Mesangial cell (primary cell): ENCODE data around the gene TRIL. TPM values are rescaled to one million over a fixed set of nuclear protein-coding genes. Genes with fewer than 3 reads are reported as not detected.

Experiments
- total RNA-seq: library from RNA; depleted of rRNA; stranded (reverse); fragments of >200 nt; gene quantifications from 2 replicates; pipeline ENCODE4 v1.2.3, GENCODE V29; 2015

Gene TRIL, protein sequence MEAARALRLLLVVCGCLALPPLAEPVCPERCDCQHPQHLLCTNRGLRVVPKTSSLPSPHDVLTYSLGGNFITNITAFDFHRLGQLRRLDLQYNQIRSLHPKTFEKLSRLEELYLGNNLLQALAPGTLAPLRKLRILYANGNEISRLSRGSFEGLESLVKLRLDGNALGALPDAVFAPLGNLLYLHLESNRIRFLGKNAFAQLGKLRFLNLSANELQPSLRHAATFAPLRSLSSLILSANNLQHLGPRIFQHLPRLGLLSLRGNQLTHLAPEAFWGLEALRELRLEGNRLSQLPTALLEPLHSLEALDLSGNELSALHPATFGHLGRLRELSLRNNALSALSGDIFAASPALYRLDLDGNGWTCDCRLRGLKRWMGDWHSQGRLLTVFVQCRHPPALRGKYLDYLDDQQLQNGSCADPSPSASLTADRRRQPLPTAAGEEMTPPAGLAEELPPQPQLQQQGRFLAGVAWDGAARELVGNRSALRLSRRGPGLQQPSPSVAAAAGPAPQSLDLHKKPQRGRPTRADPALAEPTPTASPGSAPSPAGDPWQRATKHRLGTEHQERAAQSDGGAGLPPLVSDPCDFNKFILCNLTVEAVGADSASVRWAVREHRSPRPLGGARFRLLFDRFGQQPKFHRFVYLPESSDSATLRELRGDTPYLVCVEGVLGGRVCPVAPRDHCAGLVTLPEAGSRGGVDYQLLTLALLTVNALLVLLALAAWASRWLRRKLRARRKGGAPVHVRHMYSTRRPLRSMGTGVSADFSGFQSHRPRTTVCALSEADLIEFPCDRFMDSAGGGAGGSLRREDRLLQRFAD
- 0.16 and 9.9 TPM in 2 replicates for total RNA-seq

DNA sequence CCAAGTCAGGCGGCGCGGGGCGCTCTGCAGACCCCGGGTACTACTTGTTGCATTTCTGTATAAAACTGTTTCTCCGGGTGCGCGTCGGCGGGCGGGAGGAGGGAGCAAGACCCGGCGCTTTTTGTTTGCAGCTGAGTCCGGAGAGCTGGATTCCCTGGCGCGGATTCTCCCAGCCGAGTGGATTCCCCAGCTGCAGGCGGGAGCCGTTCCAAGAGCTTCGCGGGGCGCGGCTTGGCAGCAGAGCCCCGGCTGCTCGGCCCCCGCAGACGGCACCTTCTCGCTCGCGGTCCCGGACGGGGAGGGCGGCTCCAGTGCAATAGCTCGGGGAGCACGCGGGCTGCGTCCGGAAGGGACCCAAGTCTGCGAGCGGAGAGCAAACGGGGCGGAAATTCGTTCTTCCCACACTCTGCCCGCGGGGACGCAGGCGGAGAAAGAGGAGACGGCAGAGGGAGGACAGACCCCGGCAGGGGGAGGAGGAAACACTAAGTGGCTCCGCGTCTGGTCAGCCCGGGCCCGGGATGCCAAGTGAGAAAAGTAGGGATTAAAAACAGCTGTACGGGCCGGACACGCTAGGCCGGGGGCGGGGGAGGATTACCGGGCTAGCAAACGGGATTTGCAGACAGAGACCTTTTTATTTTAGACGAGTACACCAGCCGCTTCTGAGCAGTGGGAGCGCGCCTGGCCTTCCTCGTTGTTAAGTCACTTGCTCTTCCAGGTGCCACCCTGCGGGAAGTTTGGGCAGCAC is at the start of gene TRIL:
Gene TRIL, minus strand, starts transcription at position 96 of the 745 bp plus-strand sequence. CDS start 284 bp downstream, outside the sequence.

Other genes starting within 250 kb of the TRIL start
- 4.1 and 10.3 TPM in 2 replicates for gene CPVL, start 188.2 kb upstream of the TRIL start, total RNA-seq
- gene CHN2, start 236.4 kb upstream of the TRIL start, total RNA-seq, result 0.33 and 1.0 TPM in 2 replicates